ENCODE measurements around the gene LRGUK.

LRGUK gene

GRCh38 chr7:134308548-134308947, 181.4 kb downstream of the LRGUK start:
- no peak for DNase-seq

- no peak for DNase-seq
These were observed 184.7 kb downstream of the LRGUK start for GRCh38 chr7:134311807-134312206.

- DNase-seq: no peak
These were observed 185.6 kb downstream of the LRGUK start for GRCh38 chr7:134312717-134313116.

DNA sequence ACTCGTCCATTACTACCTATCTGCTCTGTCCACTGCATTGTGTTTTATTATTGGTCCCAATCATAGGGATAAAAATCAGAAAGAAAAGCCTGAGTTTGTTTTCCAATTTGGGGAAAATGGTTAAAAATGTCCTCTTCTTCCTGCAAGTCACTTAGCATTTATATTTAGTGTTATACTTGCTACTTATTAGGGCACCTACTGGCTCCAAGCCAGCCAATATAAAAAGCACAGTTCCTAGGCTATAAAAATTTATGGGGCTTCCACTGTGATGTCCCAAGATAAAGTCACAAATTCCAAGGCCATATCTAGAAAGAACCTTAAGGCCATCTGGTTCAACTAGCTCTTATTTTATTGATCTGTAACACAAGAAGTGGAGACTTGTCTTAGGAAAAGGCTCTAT, 186.4 kb downstream of the LRGUK start:
- DNase-seq: no peak

Measured in GDM1 (cell line).